Neural progenitor cell (in vitro differentiated cells): ENCODE results near the gene NARS2. TPM values are rescaled to one million over a fixed set of nuclear protein-coding genes. Genes with fewer than 3 reads are reported as not detected.

ENCODE experiments used
- DNase-seq: peaks from one replicate; pipeline ENCODE4 v3.0.0-alpha.2; 2016; ENCODE audit warnings: low spot score
- H2AFZ ChIP-seq: fragments of 200-600 bp; sonication (generic); replicated peaks from 2 replicates; pipeline ENCODE4 v1.6.1; 2016; ENCODE audit warnings: antibody characterized with exemption
- H3F3A ChIP-seq: fragments of 200-600 bp; sonication (generic); 2 replicates; pipeline ENCODE4 v1.6.1; 2016; ENCODE audit warnings: antibody characterized with exemption, low read depth
- H3K27ac ChIP-seq: fragments of 200-600 bp; sonication (generic); 2 replicates; pipeline ENCODE4 v1.5.1; 2016; ENCODE audit warnings: mild to moderate bottlenecking
- H3K27me3 ChIP-seq: fragments of 200-600 bp; sonication (generic); 2 replicates; pipeline ENCODE4 v1.6.1; 2016; ENCODE audit warnings: mild to moderate bottlenecking, moderate library complexity
- H3K36me3 ChIP-seq: fragments of 200-600 bp; sonication (generic); 2 replicates; pipeline ENCODE4 v1.5.1; 2016
- H3K4me1 ChIP-seq: fragments of 200-600 bp; sonication (generic); 2 replicates; pipeline ENCODE4 v1.6.1; 2016; ENCODE audit warnings: mixed run types
- H3K4me2 ChIP-seq: fragments of 200-600 bp; sonication (generic); 2 replicates; pipeline ENCODE4 v1.6.1; 2016
- H3K4me3 ChIP-seq: fragments of 200-600 bp; sonication (generic); 2 replicates; pipeline ENCODE4 v1.5.1; 2016
- H3K79me2 ChIP-seq: fragments of 200-600 bp; sonication (generic); 2 replicates; pipeline ENCODE4 v1.6.1; 2016; ENCODE audit warnings: low read depth
- H3K9ac ChIP-seq: fragments of 200-600 bp; sonication (generic); 2 replicates; pipeline ENCODE4 v1.6.1; 2016
- H3K9me3 ChIP-seq: fragments of 200-600 bp; sonication (generic); 2 replicates; pipeline ENCODE4 v1.5.1; 2016; ENCODE audit warnings: low read depth
- H4K20me1 ChIP-seq: fragments of 200-600 bp; sonication (generic); 2 replicates; pipeline ENCODE4 v1.6.1; 2016; ENCODE audit warnings: low read depth
- H3K27ac Mint-ChIP-seq: 3 replicates; pipeline ENCODE4 v1.8.0; 2021; ENCODE audit warnings: mixed read lengths
- H3K27me3 Mint-ChIP-seq: 2 replicates; pipeline ENCODE4 v1.8.0; 2022; ENCODE audit warnings: low read depth, mild to moderate bottlenecking, inconsistent platforms, moderate library complexity, mixed read lengths; ENCODE audit not compliant: insufficient read depth
- H3K36me3 Mint-ChIP-seq: 3 replicates; pipeline ENCODE4 v1.8.0; 2021; ENCODE audit warnings: mixed read lengths
- H3K4me1 Mint-ChIP-seq: 3 replicates; pipeline ENCODE4 v1.8.0; 2021; ENCODE audit warnings: mixed read lengths
- H3K4me3 Mint-ChIP-seq: 3 replicates; pipeline ENCODE4 v1.8.0; 2021; ENCODE audit warnings: mild to moderate bottlenecking, moderate library complexity, mixed read lengths
- H3K9me3 Mint-ChIP-seq: 3 replicates; pipeline ENCODE4 v1.8.0; 2020; ENCODE audit warnings: mixed read lengths
- EZH2 ChIP-seq: fragments of 200-600 bp; sonication (generic); IDR thresholded peaks from 2 replicates; pipeline ENCODE4 v1.6.1; 2017; ENCODE audit warnings: antibody characterized with exemption, mild to moderate bottlenecking, moderate library complexity
- EZH2phosphoT487 ChIP-seq: fragments of 200-600 bp; sonication (generic); IDR thresholded peaks from 2 replicates; pipeline ENCODE4 v1.6.1; 2017; ENCODE audit warnings: antibody characterized with exemption
- total RNA-seq: library from RNA; depleted of rRNA; stranded (reverse); fragments of >200 nt; gene quantifications from 2 replicates; pipeline ENCODE4 v1.2.3, GENCODE V29; 2015; ENCODE audit warnings: low replicate concordance
- TF ChIP-seq, protein P1 (sequence below): fragments of 200-600 bp; sonication (generic); IDR thresholded peaks from 2 replicates; pipeline ENCODE4 v1.5.1; 2017; ENCODE audit warnings: antibody characterized with exemption, mild to moderate bottlenecking

The NARS2 gene
- total RNA-seq, 1 donor from 2014 or later: 53.0 TPM

GRCh38 chr11:78427615-78428265 is 146.9 kb downstream of the NARS2 start:
- H3K27ac ChIP-seq: no peak overlapping the region
- Mint-ChIP-seq H3K36me3 (no peaks in the 10 kb centered on the region), H3K9me3 (no peaks in the 10 kb centered on the region), H3K4me3 (no peak overlapping the region), H3K27ac (no peak overlapping the region), H3K27me3 (peaks cover 2% of the 10 kb centered on the region), H3K4me1 (no peaks in the 10 kb centered on the region)
- H3K9me3 ChIP-seq: no peaks in the 10 kb centered on the region
- H3K9ac ChIP-seq: no peak overlapping the region
- H2AFZ ChIP-seq: no peak overlapping the region
- no peak for DNase-seq
- H4K20me1 ChIP-seq: no peaks in the 10 kb centered on the region
- no peaks in the 10 kb centered on the region for H3K79me2 ChIP-seq
- TF ChIP-seq EZH2phosphoT487: no peak
- TF ChIP-seq, protein P1, sequence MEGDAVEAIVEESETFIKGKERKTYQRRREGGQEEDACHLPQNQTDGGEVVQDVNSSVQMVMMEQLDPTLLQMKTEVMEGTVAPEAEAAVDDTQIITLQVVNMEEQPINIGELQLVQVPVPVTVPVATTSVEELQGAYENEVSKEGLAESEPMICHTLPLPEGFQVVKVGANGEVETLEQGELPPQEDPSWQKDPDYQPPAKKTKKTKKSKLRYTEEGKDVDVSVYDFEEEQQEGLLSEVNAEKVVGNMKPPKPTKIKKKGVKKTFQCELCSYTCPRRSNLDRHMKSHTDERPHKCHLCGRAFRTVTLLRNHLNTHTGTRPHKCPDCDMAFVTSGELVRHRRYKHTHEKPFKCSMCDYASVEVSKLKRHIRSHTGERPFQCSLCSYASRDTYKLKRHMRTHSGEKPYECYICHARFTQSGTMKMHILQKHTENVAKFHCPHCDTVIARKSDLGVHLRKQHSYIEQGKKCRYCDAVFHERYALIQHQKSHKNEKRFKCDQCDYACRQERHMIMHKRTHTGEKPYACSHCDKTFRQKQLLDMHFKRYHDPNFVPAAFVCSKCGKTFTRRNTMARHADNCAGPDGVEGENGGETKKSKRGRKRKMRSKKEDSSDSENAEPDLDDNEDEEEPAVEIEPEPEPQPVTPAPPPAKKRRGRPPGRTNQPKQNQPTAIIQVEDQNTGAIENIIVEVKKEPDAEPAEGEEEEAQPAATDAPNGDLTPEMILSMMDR: no peak
- TF ChIP-seq EZH2: no peak
- H3K4me3 ChIP-seq: no peak overlapping the region
- no peak overlapping the region for H3K4me2 ChIP-seq
- H3F3A ChIP-seq: no peaks in the 10 kb centered on the region
- H3K4me1 ChIP-seq: peaks cover 11% of the 10 kb centered on the region
- H3K27me3 ChIP-seq: no peaks in the 10 kb centered on the region
- no peaks in the 10 kb centered on the region for H3K36me3 ChIP-seq

DNA sequence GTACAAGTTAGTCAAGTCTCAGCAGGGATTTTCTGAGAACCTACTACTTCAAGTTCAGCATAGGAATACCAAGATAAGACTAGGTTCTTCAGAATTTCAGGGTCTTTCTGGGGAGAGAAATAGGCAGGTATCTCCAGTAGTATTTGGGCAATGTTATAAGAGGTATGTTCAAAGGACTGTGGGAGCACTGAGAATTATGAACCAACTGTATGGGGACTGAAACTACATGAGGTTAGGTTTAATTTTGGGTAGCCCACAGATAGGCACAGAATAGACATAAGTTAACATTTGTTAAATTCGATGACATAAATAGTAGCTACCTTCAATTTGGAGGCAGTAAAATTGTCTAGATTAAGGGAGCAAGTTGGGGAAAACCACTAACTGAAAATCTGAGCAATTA is 147.8 kb downstream of the NARS2 start:
- Histone ChIP-seq H3K27ac (no peak overlapping the region), H2AFZ (no peak overlapping the region), H3K9me3 (no peaks in the 10 kb centered on the region), H3K27me3 (no peaks in the 10 kb centered on the region), H3K4me3 (no peak overlapping the region), H3K4me2 (no peak overlapping the region), H3K36me3 (no peaks in the 10 kb centered on the region), H3K9ac (no peak overlapping the region), H3K79me2 (no peaks in the 10 kb centered on the region), H3F3A (no peaks in the 10 kb centered on the region), H3K4me1 (peaks cover 11% of the 10 kb centered on the region), H4K20me1 (no peaks in the 10 kb centered on the region)
- H3K9me3 Mint-ChIP-seq: no peaks in the 10 kb centered on the region
- H3K4me1 Mint-ChIP-seq: no peaks in the 10 kb centered on the region
- DNase-seq: no peak
- no peak overlapping the region for H3K4me3 Mint-ChIP-seq
- H3K27me3 Mint-ChIP-seq: peaks cover 2% of the 10 kb centered on the region
- no peaks in the 10 kb centered on the region for H3K36me3 Mint-ChIP-seq
- TF ChIP-seq, protein P1: no peak
- TF ChIP-seq EZH2phosphoT487 (no peak), EZH2 (no peak)
- no peak overlapping the region for H3K27ac Mint-ChIP-seq

DNA sequence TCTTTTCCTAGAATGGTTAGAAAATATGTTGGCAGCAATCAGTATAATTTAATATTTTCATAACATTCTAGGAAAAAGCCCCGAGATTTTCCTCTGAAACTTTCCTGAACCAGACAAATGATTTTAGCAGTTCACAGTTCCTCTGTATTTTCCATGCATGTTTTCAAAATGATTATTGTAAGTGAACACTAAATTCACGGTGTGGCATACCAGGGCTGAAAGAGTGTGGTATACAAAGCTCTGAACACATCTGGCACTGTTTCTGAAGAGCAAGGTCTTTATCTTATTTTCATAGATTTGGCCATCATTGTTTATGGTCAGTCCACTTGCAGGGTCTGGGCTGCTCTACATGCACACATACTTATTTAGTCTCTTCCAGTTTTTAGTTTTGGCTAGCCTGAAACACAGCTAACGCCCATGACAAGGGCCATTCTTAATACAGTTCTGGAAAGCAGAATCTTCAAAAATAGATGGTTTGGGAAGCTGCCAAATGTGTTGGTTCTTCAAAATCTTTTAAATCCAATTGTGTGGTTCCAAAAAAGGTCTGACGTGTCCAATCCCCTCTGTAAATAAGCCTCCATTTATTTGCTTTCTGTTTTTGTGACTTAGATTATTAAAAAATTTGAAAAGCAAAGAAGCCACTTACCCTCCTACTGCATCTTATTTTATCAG is 149.1 kb downstream of the NARS2 start:
- no peaks in the 10 kb centered on the region for H3K36me3 ChIP-seq
- H3K79me2 ChIP-seq: no peaks in the 10 kb centered on the region
- Mint-ChIP-seq H3K4me1 (peaks cover 2% of the 10 kb centered on the region), H3K4me3 (no peak overlapping the region), H3K27ac (no peak overlapping the region), H3K9me3 (no peaks in the 10 kb centered on the region), H3K36me3 (no peaks in the 10 kb centered on the region), H3K27me3 (peaks cover 4% of the 10 kb centered on the region)
- DNase-seq: no peak
- no peak overlapping the region for H3K4me2 ChIP-seq
- no peak overlapping the region for H3K9ac ChIP-seq
- no peaks in the 10 kb centered on the region for H3K27me3 ChIP-seq
- H3K4me1 ChIP-seq: peaks cover 11% of the 10 kb centered on the region
- no peak overlapping the region for H2AFZ ChIP-seq
- no peaks in the 10 kb centered on the region for H4K20me1 ChIP-seq
- no peak overlapping the region for H3K27ac ChIP-seq
- no peaks in the 10 kb centered on the region for H3K9me3 ChIP-seq
- H3F3A ChIP-seq: no peaks in the 10 kb centered on the region
- TF ChIP-seq EZH2phosphoT487 (no peak), EZH2 (no peak)
- TF ChIP-seq, protein P1: no peak
- no peak overlapping the region for H3K4me3 ChIP-seq
